SK-N-MC (cell line): ENCODE results near the gene OTOP3.

Experiments
- DNase-seq: peaks from one replicate; pipeline ENCODE4 v3.0.0-alpha.2; 2011; ENCODE audit warnings: low read depth, low spot score
- H3K27ac ChIP-seq: fragments of 200-600 bp; sonication (generic); 2 replicates; pipeline ENCODE4 v1.5.1; 2016; ENCODE audit warnings: mixed run types
- H3K36me3 ChIP-seq: fragments of 200-600 bp; sonication (generic); 2 replicates; pipeline ENCODE4 v1.6.1; 2017; ENCODE audit warnings: antibody characterized with exemption, low read length, mixed read lengths; ENCODE audit not compliant: insufficient read depth
- H3K4me3 ChIP-seq: fragments of 200-600 bp; sonication (generic); 2 replicates; pipeline ENCODE4 v1.5.1; 2016
- H3K9ac ChIP-seq: fragments of 200-600 bp; sonication (generic); 2 replicates; pipeline ENCODE4 v1.8.0; 2017; ENCODE audit warnings: mixed run types, mixed read lengths; ENCODE audit not compliant: insufficient read length
- H3K9me3 ChIP-seq: fragments of 200-600 bp; sonication (generic); 2 replicates; pipeline ENCODE4 v1.6.1; 2017; ENCODE audit warnings: low read depth, mild to moderate bottlenecking, antibody characterized with exemption, low read length, moderate library complexity, mixed read lengths
- EZH2 ChIP-seq: fragments of 200-600 bp; sonication (generic); IDR thresholded peaks from one replicate; pipeline ENCODE4 v1.6.1; 2017; ENCODE audit warnings: antibody characterized with exemption
- FOXP2 ChIP-seq: optimal IDR thresholded peaks from 2 replicates; pipeline ENCODE3; 2011; ENCODE audit warnings: mild to moderate bottlenecking, moderate library complexity; ENCODE audit not compliant: insufficient read depth; ENCODE audit errors: extremely low read length, control extremely low read depth
- POLR2AphosphoS5 ChIP-seq: IDR thresholded peaks from 2 replicates; pipeline ENCODE4 v1.6.1; 2012; ENCODE audit warnings: mild to moderate bottlenecking, low read depth, low read length, borderline replicate concordance

OTOP3 gene

DNA sequence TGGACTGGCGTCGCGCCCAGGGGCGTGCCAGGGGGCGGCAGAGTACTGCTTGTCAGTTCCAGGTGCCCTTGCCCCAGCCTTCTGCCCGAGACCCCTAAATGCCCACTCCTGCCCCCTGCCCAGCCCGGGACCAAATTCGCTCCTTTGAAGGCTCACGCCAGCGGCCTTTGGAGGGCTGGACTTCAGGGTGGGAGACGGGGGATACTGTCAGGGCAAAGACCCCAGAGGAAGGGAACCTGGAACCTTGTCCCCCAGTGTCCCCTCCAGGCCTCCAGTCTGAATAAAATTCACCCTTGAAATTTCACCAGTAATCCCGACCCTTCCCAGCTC, 737 bp downstream of the OTOP3 start:
- Histone ChIP-seq H3K36me3 (no peaks in the 10 kb centered on the region), H3K27ac (no peak overlapping the region), H3K9me3 (no peaks in the 10 kb centered on the region), H3K4me3 (no peak overlapping the region), H3K9ac (no peak overlapping the region)
- TF ChIP-seq FOXP2 (no peak), EZH2 (no peak), POLR2AphosphoS5 (no peak)
- no peak for DNase-seq

DNA sequence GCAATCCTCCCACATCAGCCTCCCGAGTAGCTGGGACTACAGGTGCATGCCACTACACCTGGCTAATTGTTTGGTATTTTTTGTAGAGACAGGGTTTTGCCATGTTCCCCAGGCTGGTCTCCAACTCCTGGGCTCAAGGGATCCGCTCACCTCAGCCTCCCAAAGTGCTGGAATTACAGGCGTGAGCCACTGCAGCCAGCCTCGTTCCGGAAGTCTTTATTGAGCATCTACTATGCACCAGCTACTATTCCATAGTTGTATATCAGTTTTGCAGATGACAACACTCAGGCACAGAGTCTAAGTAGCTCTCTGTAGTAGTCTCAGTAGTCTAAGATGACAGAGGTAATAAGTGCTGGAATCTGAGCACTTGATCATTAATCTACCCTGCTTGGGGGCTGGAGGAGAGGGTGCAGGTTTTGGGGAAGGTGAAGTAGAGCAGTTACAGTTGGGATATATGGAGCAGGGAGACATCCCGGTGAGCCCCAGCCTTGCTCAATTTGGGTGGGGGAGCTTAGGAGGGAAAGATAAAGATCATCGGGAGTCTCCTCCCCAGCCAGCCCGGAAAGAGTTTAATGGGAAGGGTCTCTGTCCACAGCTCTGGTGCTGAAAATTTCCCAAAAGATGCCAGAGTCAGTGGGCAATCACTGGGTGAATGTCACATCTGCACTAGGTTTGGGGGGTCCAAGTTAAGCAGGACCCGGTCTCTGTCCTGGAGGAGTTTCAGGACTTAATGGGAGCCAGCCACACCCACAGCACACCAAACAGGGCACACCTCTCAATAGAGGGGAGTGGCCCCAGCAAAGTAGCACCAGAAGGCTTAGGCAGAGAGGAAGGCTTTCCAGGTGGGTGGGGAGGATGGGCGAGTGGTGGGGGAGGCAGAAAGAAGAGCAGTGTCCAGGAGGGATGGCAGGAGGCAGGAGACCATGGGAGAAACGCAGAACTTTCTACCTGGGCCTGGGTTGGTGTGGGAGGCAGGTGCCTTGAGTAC, 1.7 kb downstream of the OTOP3 start:
- Histone ChIP-seq H3K9me3 (no peaks in the 10 kb centered on the region), H3K4me3 (no peak overlapping the region), H3K9ac (no peak overlapping the region), H3K27ac (no peak overlapping the region), H3K36me3 (no peaks in the 10 kb centered on the region)
- TF ChIP-seq FOXP2 (no peak), POLR2AphosphoS5 (no peak), EZH2 (no peak)
- DNase-seq: no peak

DNA sequence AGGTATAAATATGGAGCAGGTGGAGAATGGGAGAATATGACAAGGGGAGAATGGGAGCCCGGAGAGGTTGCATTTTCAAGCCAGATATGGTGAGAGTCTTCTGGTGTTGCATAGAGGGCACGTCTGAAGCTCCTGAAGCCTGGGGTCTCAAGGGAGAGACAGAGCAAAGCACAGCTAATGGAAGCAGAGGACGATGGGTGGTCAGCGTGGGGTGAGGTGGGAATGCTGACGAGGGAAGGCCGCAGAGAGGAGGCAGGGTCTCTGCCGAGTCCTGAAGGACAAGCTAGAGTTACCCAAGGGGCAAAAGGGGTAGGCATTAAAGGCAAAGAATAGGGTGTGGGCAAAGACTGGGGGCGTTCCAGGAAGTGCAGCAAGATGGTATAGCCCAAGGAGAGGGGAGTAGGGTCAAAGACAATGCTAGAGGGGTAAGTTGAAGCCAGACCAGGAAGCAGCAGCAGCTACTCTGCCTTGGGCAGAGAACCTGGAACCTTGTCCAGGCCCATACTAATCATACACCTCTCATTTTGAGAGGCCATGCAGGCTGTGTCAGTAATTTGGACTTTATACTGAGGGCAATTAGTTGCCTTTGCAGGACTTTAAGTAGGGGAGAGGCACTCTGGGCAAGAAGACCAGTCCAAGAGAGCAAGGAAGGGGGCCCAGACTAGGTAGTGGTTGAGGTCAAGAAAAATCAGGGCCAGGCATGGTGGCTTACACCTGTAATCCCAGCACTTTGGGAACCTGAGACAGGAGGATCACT, 2.7 kb downstream of the OTOP3 start:
- Histone ChIP-seq H3K36me3 (no peaks in the 10 kb centered on the region), H3K9ac (no peak overlapping the region), H3K9me3 (no peaks in the 10 kb centered on the region), H3K4me3 (no peak overlapping the region), H3K27ac (no peak overlapping the region)
- DNase-seq: no peak
- no peak for TF ChIP-seq FOXP2
- no peak for TF ChIP-seq POLR2AphosphoS5
- TF ChIP-seq EZH2: no peak

DNA sequence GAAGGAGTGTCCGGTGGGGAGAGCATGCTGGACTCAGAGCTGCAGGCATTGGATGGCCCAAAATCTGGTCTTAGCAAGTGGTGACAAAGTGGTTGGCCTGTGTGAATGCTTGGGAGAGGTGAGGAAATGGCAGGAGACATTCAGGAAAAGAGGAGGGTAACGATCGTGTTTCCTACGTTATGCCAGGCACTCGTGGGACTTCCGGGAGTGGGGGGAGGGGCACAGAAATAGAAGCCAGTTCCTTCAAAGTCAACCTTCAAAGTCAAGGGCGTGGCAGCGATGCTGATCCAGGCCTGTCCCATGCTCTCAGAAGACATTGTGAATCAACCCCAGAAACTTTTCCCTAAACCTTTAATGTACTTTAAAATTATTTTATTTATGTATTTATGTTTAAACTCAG, 3.8 kb downstream of the OTOP3 start:
- no peak for DNase-seq
- Histone ChIP-seq H3K27ac (no peak overlapping the region), H3K4me3 (no peak overlapping the region), H3K9me3 (no peaks in the 10 kb centered on the region), H3K9ac (no peak overlapping the region), H3K36me3 (no peaks in the 10 kb centered on the region)
- TF ChIP-seq EZH2: no peak
- no peak for TF ChIP-seq POLR2AphosphoS5
- TF ChIP-seq FOXP2: no peak

DNA sequence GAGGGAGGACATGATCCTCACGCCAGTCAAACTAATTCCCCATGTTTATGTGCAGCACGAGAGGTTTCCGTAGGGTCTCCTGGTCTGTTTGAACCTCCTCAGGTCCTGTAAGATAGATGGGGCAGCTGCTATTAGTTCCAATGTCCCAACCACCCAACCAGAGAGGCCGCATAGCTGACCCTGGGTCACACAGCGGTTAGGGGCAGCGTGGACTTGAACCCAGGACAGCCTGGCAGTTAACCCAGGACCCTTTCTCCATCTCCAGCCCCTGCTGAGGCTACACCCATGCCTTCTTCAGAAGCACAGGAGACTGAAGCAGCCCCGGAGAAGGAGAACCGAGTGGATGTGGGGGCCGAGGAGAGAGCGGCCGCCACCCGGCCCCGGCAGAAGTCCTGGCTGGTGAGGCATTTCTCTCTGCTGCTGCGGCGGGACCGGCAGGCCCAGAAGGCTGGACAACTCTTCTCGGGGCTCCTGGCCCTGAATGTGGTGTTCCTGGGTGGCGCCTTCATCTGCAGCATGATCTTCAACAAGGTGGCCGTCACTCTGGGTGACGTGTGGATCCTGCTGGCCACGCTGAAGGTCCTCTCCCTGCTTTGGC, 5.5 kb downstream of the OTOP3 start:
- no peaks in the 10 kb centered on the region for H3K36me3 ChIP-seq
- no peak overlapping the region for H3K4me3 ChIP-seq
- no peak overlapping the region for H3K9ac ChIP-seq
- TF ChIP-seq POLR2AphosphoS5 (no peak), EZH2 (no peak), FOXP2 (no peak)
- no peak overlapping the region for H3K27ac ChIP-seq
- no peak for DNase-seq
- no peaks in the 10 kb centered on the region for H3K9me3 ChIP-seq

DNA sequence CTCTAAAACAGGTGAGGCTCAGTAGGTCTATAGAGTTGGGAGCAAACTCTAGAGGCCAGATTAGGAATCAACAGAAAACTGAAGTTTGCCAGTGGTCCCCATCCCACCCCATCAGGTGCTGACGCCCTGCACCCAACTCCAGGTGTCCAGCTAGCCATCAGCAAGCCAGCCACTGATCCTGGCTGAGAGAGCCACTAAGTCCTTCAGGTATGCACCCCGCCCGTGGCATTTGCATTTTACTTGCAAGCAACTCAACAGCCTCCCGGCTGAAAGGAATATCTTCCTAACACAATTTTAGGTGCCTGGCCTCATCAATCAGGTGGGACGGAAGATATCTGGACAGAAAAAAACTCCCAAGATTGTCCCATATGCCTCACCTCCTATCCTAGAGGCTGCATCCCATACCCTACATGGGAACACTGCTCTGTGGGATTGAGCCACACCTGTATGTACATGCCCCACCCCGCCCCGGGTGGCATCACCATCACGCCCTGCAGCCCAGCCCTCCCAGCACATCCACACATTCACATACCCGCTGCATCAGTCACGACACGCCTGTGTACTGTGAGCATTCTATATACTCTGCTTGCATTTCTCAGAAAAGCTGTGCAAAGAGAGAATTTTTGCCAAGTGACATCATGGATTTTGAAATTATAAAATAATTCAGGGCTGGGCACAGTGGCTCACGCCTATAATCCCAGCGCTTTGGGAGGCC, 8.3 kb downstream of the OTOP3 start:
- no peak for TF ChIP-seq EZH2
- no peak for TF ChIP-seq POLR2AphosphoS5
- no peak for TF ChIP-seq FOXP2
- Histone ChIP-seq H3K9ac (no peak overlapping the region), H3K36me3 (no peaks in the 10 kb centered on the region), H3K9me3 (no peaks in the 10 kb centered on the region), H3K27ac (no peak overlapping the region), H3K4me3 (no peak overlapping the region)
- DNase-seq: no peak

DNA sequence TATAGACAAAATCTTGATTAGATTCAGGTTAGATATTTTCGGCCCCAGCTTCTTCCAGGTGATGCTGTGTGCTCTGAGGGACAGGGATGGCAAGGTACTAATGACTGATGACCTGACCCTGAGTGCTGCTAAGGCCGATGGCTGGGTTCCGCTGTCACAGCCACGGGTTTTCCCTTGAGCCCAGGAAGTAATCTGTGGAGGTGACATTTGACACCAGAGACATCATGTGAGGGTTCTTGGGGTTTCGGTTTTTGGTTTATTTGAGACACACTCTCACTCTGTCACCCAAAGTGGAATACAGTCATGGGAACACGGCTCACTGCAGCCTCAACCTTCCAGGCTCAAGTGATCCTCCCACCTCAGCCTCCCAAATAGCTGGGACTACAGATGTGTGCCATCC, 9.8 kb downstream of the OTOP3 start:
- Histone ChIP-seq H3K9me3 (no peaks in the 10 kb centered on the region), H3K27ac (no peak overlapping the region), H3K36me3 (no peaks in the 10 kb centered on the region), H3K4me3 (no peak overlapping the region), H3K9ac (no peak overlapping the region)
- DNase-seq: no peak
- TF ChIP-seq POLR2AphosphoS5 (no peak), EZH2 (no peak), FOXP2 (no peak)
